ENCODE results near the gene AUH. TPM values are rescaled to one million over a fixed set of nuclear protein-coding genes. Genes with fewer than 3 reads are reported as not detected.

AUH gene
- total and polyA plus RNA-seq, 10 of the 15 experiments (the other 5 are each of a cell fraction or from before 2014, with no cell fraction given), result 1.7 to 7.3 (median 4.6) TPM

DNA sequence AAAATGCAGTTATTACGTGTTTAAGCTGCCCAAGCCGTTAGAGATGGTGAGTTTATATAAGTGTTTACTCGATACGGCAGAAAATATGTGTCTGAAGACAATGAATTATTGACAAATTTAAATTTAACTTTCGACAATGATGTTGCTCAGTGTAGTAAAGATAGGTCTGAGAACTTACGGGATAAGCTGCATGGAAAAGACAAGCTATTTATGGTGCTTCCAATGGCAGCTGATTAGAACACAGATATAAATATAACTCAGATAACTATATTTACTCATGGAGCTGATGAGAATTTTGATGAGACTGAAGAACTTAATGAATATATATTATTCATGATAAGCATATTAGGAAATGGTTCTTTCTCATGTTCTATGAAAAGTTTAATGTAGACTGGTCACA lies 139.3 kb downstream of the AUH start:
- SMC1A ChIA-PET (ENCODE audit: uncharacterized antibody, unreplicated experiment), result interaction anchor here (1.1 kb wide), 1 partner anchor 14 kb away, joined by 5 read pairs; no protein-coding TSS in a partner anchor

More for the DNA sequence above, 139.3 kb downstream of the AUH start:
- H3K36me3 ChIP-seq (ENCODE audit: control insufficient read depth in 2 of 2, insufficient read depth in 2 of 2, low read length in 1 of 2), result no peaks in the 10 kb centered on the region
- FAIRE-seq (no peak), DNase-seq (ENCODE audit: low read depth, low spot score) (no peak), ATAC-seq (no peak)
- TF ChIP-seq SMARCA5 (IDR thresholded peaks at IDR 0.05) (no peak), CTCF (IDR thresholded peaks at IDR 0.05 in 2 of 3, conservative IDR thresholded peaks at IDR 0.05 in 1 of 3; ENCODE audit: control insufficient read depth in 2 of 3, extremely low read depth in 1 of 3, insufficient read depth in 1 of 3, low read depth in 3 of 3, low read length in 3 of 3) (no peak), RAD51 (IDR thresholded peaks at IDR 0.05) (no peak), TBL1XR1 (IDR thresholded peaks at IDR 0.05; ENCODE audit: low read depth, low read length) (no peak), DPF2 (IDR thresholded peaks at IDR 0.05) (no peak), JUNB (IDR thresholded peaks at IDR 0.05) (no peak), IRF3 (IDR thresholded peaks at IDR 0.05) (no peak), USF2 (IDR thresholded peaks at IDR 0.05; ENCODE audit: borderline replicate concordance, low read depth, low read length) (no peak), ZBTB4 (CRISPR knock-in tag; IDR thresholded peaks at IDR 0.05) (no peak), RBBP5 (conservative IDR thresholded peaks at IDR 0.05) (no peak), POLR2AphosphoS5 (IDR thresholded peaks at IDR 0.05; ENCODE audit: low read length) (no peak), MXI1 (IDR thresholded peaks at IDR 0.05; ENCODE audit: low read depth, low read length) (no peak), CEBPB (IDR thresholded peaks at IDR 0.05; ENCODE audit: borderline replicate concordance in 1 of 2, low read depth in 2 of 2, low read length in 2 of 2) (no peak), MTA3 (IDR thresholded peaks at IDR 0.05; ENCODE audit: borderline replicate concordance, low read length) (no peak), NRF1 (conservative IDR thresholded peaks at IDR 0.05; ENCODE audit: low read depth, low read length) (no peak), RB1 (IDR thresholded peaks at IDR 0.05; ENCODE audit: borderline replicate concordance) (no peak)
- TF ChIP-seq, protein P1, sequence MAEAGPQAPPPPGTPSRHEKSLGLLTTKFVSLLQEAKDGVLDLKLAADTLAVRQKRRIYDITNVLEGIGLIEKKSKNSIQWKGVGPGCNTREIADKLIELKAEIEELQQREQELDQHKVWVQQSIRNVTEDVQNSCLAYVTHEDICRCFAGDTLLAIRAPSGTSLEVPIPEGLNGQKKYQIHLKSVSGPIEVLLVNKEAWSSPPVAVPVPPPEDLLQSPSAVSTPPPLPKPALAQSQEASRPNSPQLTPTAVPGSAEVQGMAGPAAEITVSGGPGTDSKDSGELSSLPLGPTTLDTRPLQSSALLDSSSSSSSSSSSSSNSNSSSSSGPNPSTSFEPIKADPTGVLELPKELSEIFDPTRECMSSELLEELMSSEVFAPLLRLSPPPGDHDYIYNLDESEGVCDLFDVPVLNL (IDR thresholded peaks at IDR 0.05; ENCODE audit: low read depth, low read length), result no peak
- H3K9me3 ChIP-seq (replicated peaks; ENCODE audit: control insufficient read depth, insufficient read depth, low read length), result no peaks in the 10 kb centered on the region
- ChIA-PET RAD21 (ENCODE audit: unreplicated experiment) (no interaction called here), POLR2A (no interaction called here), CTCF (interaction anchor here (0.7 kb wide), 1 partner anchor 21 kb away, joined by 3 read pairs; no protein-coding TSS in a partner anchor)
- no peak overlapping the region for H3K27ac ChIP-seq (ENCODE audit: control insufficient read depth, insufficient read depth)
- H2AFZ ChIP-seq (ENCODE audit: control insufficient read depth, low read depth, low read length), result no peak overlapping the region
- BruUV-seq (replicated peaks), result no TSS peak
- H3K4me3 ChIP-seq, result no peak overlapping the region
- in situ Hi-C loops (cut with MboI) (no loop called here), intact Hi-C loops (cut with micrococcal nuclease; ENCODE audit: unreplicated experiment) (no loop called here)
- no peak overlapping the region for H3K4me2 ChIP-seq (ENCODE audit: control insufficient read depth, insufficient read depth)
- 81% methylated on average over 6 of the region's 6 CpGs for WGBS (ENCODE audit: insufficient coverage, insufficient replicate concordance, low lambda C conversion rate, missing lambda C conversion rate)
- no peaks in the 10 kb centered on the region for H4K20me1 ChIP-seq (ENCODE audit: control insufficient read depth, insufficient read depth)
- no peaks in the 10 kb centered on the region for H3K79me2 ChIP-seq (ENCODE audit: control insufficient read depth, insufficient read depth, low read length)
- no peak overlapping the region for H3K9ac ChIP-seq (ENCODE audit: control insufficient read depth, insufficient read depth, low read length)
- H3K4me1 ChIP-seq (ENCODE audit: control insufficient read depth, insufficient read depth, low read length), result no peaks in the 10 kb centered on the region
- H3K27me3 ChIP-seq (replicated peaks in 1 of 2; ENCODE audit: control insufficient read depth in 2 of 2, insufficient read depth in 2 of 2, low read length in 1 of 2), result no peaks in the 10 kb centered on the region
